DND-41 (cell line): Measurements from ENCODE around the gene TXNDC2.

Source experiments
- EZH2 ChIP-seq: IDR thresholded peaks from 3 replicates; pipeline ENCODE4 v1.6.1; 2012; ENCODE audit warnings: borderline replicate concordance, low read depth, mild to moderate bottlenecking, moderate library complexity, low read length, inconsistent platforms; ENCODE audit not compliant: severe bottlenecking
- TF ChIP-seq, protein P1 (sequence below): IDR thresholded peaks from 2 replicates; pipeline ENCODE4 v1.5.1; 2012; ENCODE audit warnings: borderline replicate concordance, low read length, moderate library complexity, mild to moderate bottlenecking; ENCODE audit not compliant: poor library complexity, severe bottlenecking; ENCODE audit errors: extremely low read depth

GRCh38 chr18:9906481-9906880, 20.7 kb downstream of the TXNDC2 start:
- TF ChIP-seq, protein P1, sequence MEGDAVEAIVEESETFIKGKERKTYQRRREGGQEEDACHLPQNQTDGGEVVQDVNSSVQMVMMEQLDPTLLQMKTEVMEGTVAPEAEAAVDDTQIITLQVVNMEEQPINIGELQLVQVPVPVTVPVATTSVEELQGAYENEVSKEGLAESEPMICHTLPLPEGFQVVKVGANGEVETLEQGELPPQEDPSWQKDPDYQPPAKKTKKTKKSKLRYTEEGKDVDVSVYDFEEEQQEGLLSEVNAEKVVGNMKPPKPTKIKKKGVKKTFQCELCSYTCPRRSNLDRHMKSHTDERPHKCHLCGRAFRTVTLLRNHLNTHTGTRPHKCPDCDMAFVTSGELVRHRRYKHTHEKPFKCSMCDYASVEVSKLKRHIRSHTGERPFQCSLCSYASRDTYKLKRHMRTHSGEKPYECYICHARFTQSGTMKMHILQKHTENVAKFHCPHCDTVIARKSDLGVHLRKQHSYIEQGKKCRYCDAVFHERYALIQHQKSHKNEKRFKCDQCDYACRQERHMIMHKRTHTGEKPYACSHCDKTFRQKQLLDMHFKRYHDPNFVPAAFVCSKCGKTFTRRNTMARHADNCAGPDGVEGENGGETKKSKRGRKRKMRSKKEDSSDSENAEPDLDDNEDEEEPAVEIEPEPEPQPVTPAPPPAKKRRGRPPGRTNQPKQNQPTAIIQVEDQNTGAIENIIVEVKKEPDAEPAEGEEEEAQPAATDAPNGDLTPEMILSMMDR: no peak
- no peak for TF ChIP-seq EZH2
